TTC549 (cell line): Measurements from ENCODE around the gene PNMT.

Source experiments
- FAIRE-seq: peaks from 2 replicates; lab custom pipeline; 2012; peaks lifted over from hg19 to GRCh38; lab: Jason Lieb, UNC

Gene PNMT

GRCh38 chr17:39633570-39634183 is 34.6 kb upstream of the PNMT start:
- no peak for FAIRE-seq

GRCh38 chr17:39634384-39634871 is 33.8 kb upstream of the PNMT start:
- no peak for FAIRE-seq

- FAIRE-seq = no peak
These were observed 32.6 kb upstream of the PNMT start for GRCh38 chr17:39635614-39636176.

GRCh38 chr17:39636587-39636926 is 31.7 kb upstream of the PNMT start:
- no peak for FAIRE-seq

GRCh38 chr17:39636927-39637736 is 31.1 kb upstream of the PNMT start, which contains the start of gene STARD3:
STARD3 (plus strand) TSS chr17:39637144; CDS start chr17:39653532, 16,388 bp downstream.
- no peak for FAIRE-seq

GRCh38 chr17:39638317-39638716 is 29.9 kb upstream of the PNMT start:
- FAIRE-seq = no peak

GRCh38 chr17:39639043-39639442 is 29.2 kb upstream of the PNMT start:
- FAIRE-seq = no peak

- no peak for FAIRE-seq
These were observed 28.4 kb upstream of the PNMT start for GRCh38 chr17:39639566-39640458.

GRCh38 chr17:39640591-39641031 is 27.6 kb upstream of the PNMT start:
- FAIRE-seq = no peak

- FAIRE-seq = no peak
These were observed 27.2 kb upstream of the PNMT start for GRCh38 chr17:39641097-39641496.

- FAIRE-seq = no peak
These were observed 26.4 kb upstream of the PNMT start for GRCh38 chr17:39641883-39642282.

GRCh38 chr17:39642291-39643074 is 25.8 kb upstream of the PNMT start:
- FAIRE-seq = no peak

GRCh38 chr17:39643271-39643670 is 25.0 kb upstream of the PNMT start:
- no peak for FAIRE-seq

- FAIRE-seq = no peak
These were observed 21.0 kb upstream of the PNMT start for GRCh38 chr17:39647256-39647655.

- no peak for FAIRE-seq
These were observed 19.5 kb upstream of the PNMT start for GRCh38 chr17:39648616-39649366.

GRCh38 chr17:39650121-39650579 is 18.1 kb upstream of the PNMT start:
- no peak for FAIRE-seq

GRCh38 chr17:39651923-39652586 is 16.2 kb upstream of the PNMT start:
- no peak for FAIRE-seq

GRCh38 chr17:39652587-39653315 is 15.5 kb upstream of the PNMT start:
- FAIRE-seq = no peak

- FAIRE-seq = no peak
These were observed 15.0 kb upstream of the PNMT start for GRCh38 chr17:39653316-39653661.
